CMK (cell line): ENCODE measurements around the gene HELZ.

Experiments used
- DNase-seq: peaks from one replicate; pipeline ENCODE4 v3.0.0-alpha.2; 2010; ENCODE audit warnings: low read depth

HELZ gene

GRCh38 chr17:67194134-67194533 is 50.9 kb downstream of the HELZ start:
- DNase-seq, result no peak

GRCh38 chr17:67187927-67188326 is 57.1 kb downstream of the HELZ start:
- DNase-seq, result no peak

GRCh38 chr17:67186782-67187181 is 58.2 kb downstream of the HELZ start:
- DNase-seq, result no peak

GRCh38 chr17:67183531-67183930 is 61.5 kb downstream of the HELZ start:
- DNase-seq, result no peak

GRCh38 chr17:67181825-67182224 is 63.2 kb downstream of the HELZ start:
- no peak for DNase-seq

GRCh38 chr17:67180275-67180674 is 64.7 kb downstream of the HELZ start:
- no peak for DNase-seq

GRCh38 chr17:67178555-67178954 is 66.4 kb downstream of the HELZ start:
- DNase-seq, result no peak

GRCh38 chr17:67177732-67178131 is 67.3 kb downstream of the HELZ start:
- DNase-seq, result no peak

GRCh38 chr17:67174190-67174589 is 70.8 kb downstream of the HELZ start:
- DNase-seq, result no peak

GRCh38 chr17:67171560-67171959 is 73.4 kb downstream of the HELZ start:
- no peak for DNase-seq

GRCh38 chr17:67168496-67168895 is 76.5 kb downstream of the HELZ start:
- no peak for DNase-seq

GRCh38 chr17:67165201-67165600 is 79.8 kb downstream of the HELZ start:
- DNase-seq, result no peak

GRCh38 chr17:67164302-67164701 is 80.7 kb downstream of the HELZ start:
- no peak for DNase-seq

GRCh38 chr17:67162771-67163170 is 82.2 kb downstream of the HELZ start:
- no peak for DNase-seq

- DNase-seq, result no peak
Measured at GRCh38 chr17:67161573-67161972, 83.4 kb downstream of the HELZ start.

GRCh38 chr17:67160791-67161190 is 84.2 kb downstream of the HELZ start:
- DNase-seq, result no peak

GRCh38 chr17:67157732-67158639 is 87.0 kb downstream of the HELZ start:
- no peak for DNase-seq

- DNase-seq, result no peak
Measured at GRCh38 chr17:67156269-67157199, 88.5 kb downstream of the HELZ start.

- no peak for DNase-seq
Measured at GRCh38 chr17:67152824-67153223, 92.2 kb downstream of the HELZ start.

- DNase-seq, result no peak
Measured at GRCh38 chr17:67151717-67152116, 93.3 kb downstream of the HELZ start.

- DNase-seq, result no peak
Measured at GRCh38 chr17:67150826-67151225, 94.2 kb downstream of the HELZ start.

- no peak for DNase-seq
Measured at GRCh38 chr17:67148352-67148751, 96.6 kb downstream of the HELZ start.
